Right cardiac atrium (tissue), 5 donors: ENCODE results near the gene FAM163B. TPM values are rescaled to one million over a fixed set of nuclear protein-coding genes. Genes with fewer than 3 reads are reported as not detected.
"Not testable (repeated sequence)": the region's sequence is repeated elsewhere in the genome, so short reads cannot be mapped to it uniquely, and the experiment has no call there.

Source experiments
- ATAC-seq, 2 donors: fragments of 200-7000 bp; cut with Tn5 transposase; one replicate each; pipeline versions ENCODE4 v1.8.0 to v1.9.1; 2020; ENCODE audit warnings: moderate library complexity in 2 of 2, mild to moderate bottlenecking in 1 of 2
- DNase-seq, 3 donors: peaks; one replicate each; pipeline ENCODE4 v3.0.0-alpha.2; 2020
- H3K27ac ChIP-seq: one replicate; pipeline ENCODE4 v1.5.1; 2013; ENCODE audit warnings: mild to moderate bottlenecking, low read length, control low read depth, moderate library complexity
- H3K27me3 ChIP-seq: one replicate; pipeline ENCODE4 v1.6.1; 2013; ENCODE audit not compliant: control insufficient read depth, insufficient read depth
- H3K4me1 ChIP-seq: one replicate; pipeline ENCODE4 v1.6.1; 2013; ENCODE audit warnings: low read length; ENCODE audit not compliant: control insufficient read depth, insufficient read depth
- H3K4me3 ChIP-seq: one replicate; pipeline ENCODE4 v1.5.1; 2013; ENCODE audit warnings: low read length, control low read depth
- H3K9me3 ChIP-seq: one replicate; pipeline ENCODE4 v1.6.1; 2013; ENCODE audit warnings: low read length; ENCODE audit not compliant: control insufficient read depth
- WGBS: extraction: QIAGEN DNeasy Blood & Tissue Kit; methylation state at CpG from one replicate; pipeline ENCODE4 v1.1.7; 2013; 5-methylcytosine and 5-hydroxymethylcytosine counted together
- intact Hi-C, 4 donors: fragments of 100-400 bp; cut with DNase I; formaldehyde crosslinking; loops; one replicate each; pipeline versions ENCODE4 v1.11.0 to v1.14.0; 2022 to 2023
- polyA plus RNA-seq: library from polyadenylated mRNA; stranded (reverse); fragments of 200-250 nt; gene quantifications from one replicate; pipeline ENCODE4 v1.2.3, GENCODE V29; 2013
- total RNA-seq, 4 donors: library from RNA; stranded (reverse); fragmentation: NEBNext Ultra II Directional; extraction: Animal tissue kit (Norgen Biotek cat#: 25700); gene quantifications; one replicate each; pipeline ENCODE4 v1.2.1, GENCODE V29; 2021
- donor health status: healthy with polysubstance abuse.
- donor health status: DM: no; HTN: yes; CAD: no.
- donor health status: DM: no; HTN: no; CAD: no.
- donor health status: DM: no; HTN: yes; CAD: no; lungs with severe emphysema.
- donor health status: DM: yes; HTN: yes; CAD: no.

FAM163B gene
- total and polyA plus RNA-seq, 5 donors = 1.2 to 5.4 (median 1.6) TPM

GRCh38 chr9:133629221-133630110, 20.3 kb upstream of the FAM163B start:
- H3K27me3 ChIP-seq = no peaks in the 10 kb centered on the region
- H3K27ac ChIP-seq = no peak overlapping the region
- H3K4me3 ChIP-seq = no peak overlapping the region
- DNase-seq = peak in 1 of 3 donors; percentile 44
- WGBS = 88% methylated on average over 23 of the region's 23 CpGs
- intact Hi-C loops = no loop called here
- no peaks in the 10 kb centered on the region for H3K4me1 ChIP-seq
- peaks cover 2% of the 10 kb centered on the region for H3K9me3 ChIP-seq
- no peak for ATAC-seq

- no peaks in the 10 kb centered on the region for H3K27me3 ChIP-seq
- 83% methylated on average over 8 of the region's 8 CpGs for WGBS
- no peak for DNase-seq
These were observed 19.6 kb upstream of the FAM163B start for GRCh38 chr9:133628766-133629165.

GRCh38 chr9:133627341-133627740, 18.2 kb upstream of the FAM163B start:
- no peak for ATAC-seq
- H3K4me1 ChIP-seq = no peaks in the 10 kb centered on the region
- intact Hi-C loops = no loop called here
- 79% methylated on average over 3 of the region's 3 CpGs for WGBS
- H3K27me3 ChIP-seq = no peaks in the 10 kb centered on the region
- no peak overlapping the region for H3K4me3 ChIP-seq
- H3K9me3 ChIP-seq = peaks cover 2% of the 10 kb centered on the region
- no peak overlapping the region for H3K27ac ChIP-seq
- no peak for DNase-seq

More at GRCh38 chr9:133628766-133629165, 19.6 kb upstream of the FAM163B start:
- H3K27ac ChIP-seq = no peak overlapping the region
- H3K9me3 ChIP-seq = peaks cover 2% of the 10 kb centered on the region
- no peaks in the 10 kb centered on the region for H3K4me1 ChIP-seq
- ATAC-seq = no peak
- intact Hi-C loops = no loop called here
- no peak overlapping the region for H3K4me3 ChIP-seq

GRCh38 chr9:133626008-133626407, 16.8 kb upstream of the FAM163B start:
- H3K27ac ChIP-seq, H3K9me3 ChIP-seq, H3K4me1 ChIP-seq, H3K4me3 ChIP-seq, DNase-seq, H3K27me3 ChIP-seq, ATAC-seq, intact Hi-C loops: not testable (repeated sequence)

- Histone ChIP-seq H3K4me3 (no peak overlapping the region), H3K27me3 (no peaks in the 10 kb centered on the region), H3K4me1 (no peaks in the 10 kb centered on the region), H3K27ac (no peak overlapping the region), H3K9me3 (peaks cover 2% of the 10 kb centered on the region)
- WGBS = 45% methylated on average over 5 of the region's 5 CpGs
- ATAC-seq (no peak), DNase-seq (no peak)
- intact Hi-C loops = no loop called here
These were observed 13.4 kb upstream of the FAM163B start for GRCh38 chr9:133622555-133622954.

GRCh38 chr9:133621725-133622267, 12.6 kb upstream of the FAM163B start:
- Histone ChIP-seq H3K4me3 (no peak overlapping the region), H3K9me3 (peaks cover 2% of the 10 kb centered on the region), H3K27ac (no peak overlapping the region), H3K4me1 (no peaks in the 10 kb centered on the region), H3K27me3 (no peaks in the 10 kb centered on the region)
- DNase-seq = no peak
- intact Hi-C loops = no loop called here
- 77% methylated on average over 11 of the region's 11 CpGs for WGBS
- no peak for ATAC-seq

- Histone ChIP-seq H3K27ac (no peak overlapping the region), H3K4me1 (no peaks in the 10 kb centered on the region), H3K4me3 (no peak overlapping the region), H3K27me3 (no peaks in the 10 kb centered on the region), H3K9me3 (no peaks in the 10 kb centered on the region)
- 30% methylated on average over 8 of the region's 8 CpGs for WGBS
- intact Hi-C loops = no loop called here
- ATAC-seq (no peak), DNase-seq (no peak)
These were observed 10.6 kb upstream of the FAM163B start for GRCh38 chr9:133619791-133620190.

- H3K27ac ChIP-seq = no peak overlapping the region
- no peaks in the 10 kb centered on the region for H3K9me3 ChIP-seq
- WGBS = 81% methylated on average over 10 of the region's 10 CpGs
- H3K4me1 ChIP-seq = no peaks in the 10 kb centered on the region
- no peaks in the 10 kb centered on the region for H3K27me3 ChIP-seq
- ATAC-seq = no peak
- intact Hi-C loops = no loop called here
- no peak overlapping the region for H3K4me3 ChIP-seq
- DNase-seq = peak in 1 of 3 donors; percentile 28
These were observed 9.5 kb upstream of the FAM163B start for GRCh38 chr9:133618726-133619125.

- no peaks in the 10 kb centered on the region for H3K4me1 ChIP-seq
- no peaks in the 10 kb centered on the region for H3K27me3 ChIP-seq
- no peak overlapping the region for H3K4me3 ChIP-seq
- peak in 1 of 3 donors; percentile 44 for DNase-seq
- H3K27ac ChIP-seq = no peak overlapping the region
- intact Hi-C loops = no loop called here
- 81% methylated on average over 13 of the region's 13 CpGs for WGBS
- no peaks in the 10 kb centered on the region for H3K9me3 ChIP-seq
- no peak for ATAC-seq
These were observed 7.6 kb upstream of the FAM163B start for GRCh38 chr9:133616643-133617405.

- Histone ChIP-seq H3K9me3 (no peaks in the 10 kb centered on the region), H3K4me3 (no peak overlapping the region), H3K27me3 (no peaks in the 10 kb centered on the region), H3K4me1 (no peaks in the 10 kb centered on the region), H3K27ac (no peak overlapping the region)
- ATAC-seq = no peak
- 67% methylated on average over 13 of the region's 13 CpGs for WGBS
- intact Hi-C loops = no loop called here
- no peak for DNase-seq
These were observed 6.5 kb upstream of the FAM163B start for GRCh38 chr9:133615606-133616188.

- DNase-seq = peak in 1 of 3 donors; percentile 28
- Histone ChIP-seq H3K27me3 (no peaks in the 10 kb centered on the region), H3K4me1 (no peaks in the 10 kb centered on the region), H3K9me3 (no peaks in the 10 kb centered on the region), H3K27ac (no peak overlapping the region), H3K4me3 (no peak overlapping the region)
- WGBS = 28% methylated on average over 16 of the region's 16 CpGs
- ATAC-seq = no peak
- intact Hi-C loops = no loop called here
These were observed 6.0 kb upstream of the FAM163B start for GRCh38 chr9:133615186-133615585.
